Stomach smooth muscle (tissue), 2 donors: ENCODE results near the gene L1TD1.

Experiments
- H3K27ac ChIP-seq: one replicate; pipeline ENCODE4 v1.7.0; 2013; ENCODE audit warnings: mild to moderate bottlenecking, low read length, inconsistent platforms
- H3K27me3 ChIP-seq, 2 donors: one replicate each; pipeline ENCODE4 v1.7.0; 2013; ENCODE audit warnings: low read length in 2 of 2; ENCODE audit not compliant: insufficient read depth in 2 of 2, control insufficient read depth in 1 of 2
- H3K36me3 ChIP-seq, 2 donors: one replicate each; pipeline ENCODE4 v1.7.0; 2013; ENCODE audit warnings: low read length in 2 of 2; ENCODE audit not compliant: control insufficient read depth in 2 of 2, insufficient read depth in 2 of 2
- H3K4me1 ChIP-seq: one replicate; pipeline ENCODE4 v1.7.0; 2013; ENCODE audit warnings: low read length; ENCODE audit not compliant: control insufficient read depth, insufficient read depth
- H3K4me3 ChIP-seq, 2 donors: one replicate each; pipeline ENCODE4 v1.7.0; 2013; ENCODE audit warnings: low read length in 2 of 2
- H3K9ac ChIP-seq, 2 donors: one replicate each; pipeline ENCODE4 v1.7.0; 2013; ENCODE audit warnings: low read length in 2 of 2, mild to moderate bottlenecking in 1 of 2
- H3K9me3 ChIP-seq, 2 donors: one replicate each; pipeline ENCODE4 v1.7.0; 2013; ENCODE audit warnings: low read length in 2 of 2; ENCODE audit not compliant: control insufficient read depth in 2 of 2
- donor health status: healthy.
- donor health status: Pancreatic carcinoma.

Gene L1TD1

GRCh38 chr1:62222321-62222720 lies 27.7 kb downstream of the L1TD1 start:
- H3K4me3 ChIP-seq = no peak overlapping the region
- no peaks in the 10 kb centered on the region for H3K36me3 ChIP-seq
- no peaks in the 10 kb centered on the region for H3K9me3 ChIP-seq

GRCh38 chr1:62224182-62224581 lies 29.5 kb downstream of the L1TD1 start:
- H3K4me1 ChIP-seq = no peaks in the 10 kb centered on the region
- H3K36me3 ChIP-seq = no peaks in the 10 kb centered on the region
- H3K27me3 ChIP-seq = peaks cover 0 to 3% of the 10 kb centered on the region in 2 donors
- no peak overlapping the region for H3K4me3 ChIP-seq
- H3K27ac ChIP-seq = no peak overlapping the region
- H3K9ac ChIP-seq = no peak overlapping the region
- no peaks in the 10 kb centered on the region for H3K9me3 ChIP-seq

More at GRCh38 chr1:62222321-62222720, 27.7 kb downstream of the L1TD1 start:
- H3K27me3 ChIP-seq = no peaks in the 10 kb centered on the region
- no peak overlapping the region for H3K9ac ChIP-seq
- no peaks in the 10 kb centered on the region for H3K4me1 ChIP-seq
- no peak overlapping the region for H3K27ac ChIP-seq

- no peak overlapping the region for H3K4me3 ChIP-seq
- H3K27ac ChIP-seq = no peak overlapping the region
- H3K27me3 ChIP-seq = peaks cover 0 to 5% of the 10 kb centered on the region in 2 donors
- no peaks in the 10 kb centered on the region for H3K4me1 ChIP-seq
- no peak overlapping the region for H3K9ac ChIP-seq
- peaks cover 0 to 7% of the 10 kb centered on the region in 2 donors for H3K9me3 ChIP-seq
- no peaks in the 10 kb centered on the region for H3K36me3 ChIP-seq
Observed at GRCh38 chr1:62227496-62227895, 32.8 kb downstream of the L1TD1 start.

GRCh38 chr1:62228136-62228882 lies 33.7 kb downstream of the L1TD1 start:
- Histone ChIP-seq H3K27ac (no peak overlapping the region), H3K36me3 (no peaks in the 10 kb centered on the region), H3K27me3 (peaks cover 0 to 5% of the 10 kb centered on the region in 2 donors), H3K4me1 (no peaks in the 10 kb centered on the region), H3K9ac (no peak overlapping the region), H3K4me3 (no peak overlapping the region), H3K9me3 (peaks cover 0 to 7% of the 10 kb centered on the region in 2 donors)

- Histone ChIP-seq H3K9me3 (peaks cover 0 to 7% of the 10 kb centered on the region in 2 donors), H3K36me3 (no peaks in the 10 kb centered on the region), H3K27me3 (peaks cover 0 to 5% of the 10 kb centered on the region in 2 donors), H3K27ac (no peak overlapping the region), H3K4me3 (no peak overlapping the region), H3K9ac (no peak overlapping the region), H3K4me1 (no peaks in the 10 kb centered on the region)
Observed at GRCh38 chr1:62228883-62229187, 34.2 kb downstream of the L1TD1 start.

- H3K4me1 ChIP-seq = no peaks in the 10 kb centered on the region
- no peak overlapping the region for H3K4me3 ChIP-seq
- H3K27me3 ChIP-seq = peaks cover 0 to 5% of the 10 kb centered on the region in 2 donors
- H3K9ac ChIP-seq = no peak overlapping the region
- peaks cover 0 to 7% of the 10 kb centered on the region in 2 donors for H3K9me3 ChIP-seq
- H3K27ac ChIP-seq = no peak overlapping the region
- no peaks in the 10 kb centered on the region for H3K36me3 ChIP-seq
Observed at GRCh38 chr1:62229468-62229867, 34.8 kb downstream of the L1TD1 start.

- H3K36me3 ChIP-seq = no peaks in the 10 kb centered on the region
- H3K4me3 ChIP-seq = no peak overlapping the region
- H3K27me3 ChIP-seq = peaks cover 0 to 5% of the 10 kb centered on the region in 2 donors
- no peaks in the 10 kb centered on the region for H3K4me1 ChIP-seq
- peaks cover 0 to 7% of the 10 kb centered on the region in 2 donors for H3K9me3 ChIP-seq
- H3K27ac ChIP-seq = no peak overlapping the region
- no peak overlapping the region for H3K9ac ChIP-seq
Observed at GRCh38 chr1:62229932-62230331, 35.3 kb downstream of the L1TD1 start.

- Histone ChIP-seq H3K9me3 (peaks cover 0 to 7% of the 10 kb centered on the region in 2 donors), H3K27ac (no peak overlapping the region), H3K4me1 (no peaks in the 10 kb centered on the region), H3K36me3 (no peaks in the 10 kb centered on the region), H3K9ac (no peak overlapping the region), H3K4me3 (no peak overlapping the region), H3K27me3 (peaks cover 0 to 5% of the 10 kb centered on the region in 2 donors)
Observed at GRCh38 chr1:62230718-62231117, 36.1 kb downstream of the L1TD1 start.

- peaks cover 0 to 7% of the 10 kb centered on the region in 2 donors for H3K9me3 ChIP-seq
- H3K4me1 ChIP-seq = no peaks in the 10 kb centered on the region
- H3K27ac ChIP-seq = no peak overlapping the region
- no peak overlapping the region for H3K4me3 ChIP-seq
- no peak overlapping the region for H3K9ac ChIP-seq
- H3K27me3 ChIP-seq = peaks cover 0 to 3% of the 10 kb centered on the region in 2 donors
- H3K36me3 ChIP-seq = no peaks in the 10 kb centered on the region
Observed at GRCh38 chr1:62232871-62233278, 38.2 kb downstream of the L1TD1 start.

GRCh38 chr1:62233926-62234450 lies 39.3 kb downstream of the L1TD1 start:
- peaks cover 0 to 2% of the 10 kb centered on the region in 2 donors for H3K27me3 ChIP-seq
- H3K36me3 ChIP-seq = no peaks in the 10 kb centered on the region
- H3K9ac ChIP-seq = no peak overlapping the region
- H3K4me3 ChIP-seq = no peak overlapping the region
- no peak overlapping the region for H3K27ac ChIP-seq
- no peaks in the 10 kb centered on the region for H3K4me1 ChIP-seq
- H3K9me3 ChIP-seq = peaks cover 0 to 7% of the 10 kb centered on the region in 2 donors

- H3K36me3 ChIP-seq = no peaks in the 10 kb centered on the region
- H3K9me3 ChIP-seq = peaks cover 0 to 7% of the 10 kb centered on the region in 2 donors
- no peak overlapping the region for H3K27ac ChIP-seq
- H3K27me3 ChIP-seq = peaks cover 0 to 2% of the 10 kb centered on the region in 2 donors
- no peak overlapping the region for H3K4me3 ChIP-seq
- H3K9ac ChIP-seq = no peak overlapping the region
- H3K4me1 ChIP-seq = no peaks in the 10 kb centered on the region
Observed at GRCh38 chr1:62234688-62235087, 40.0 kb downstream of the L1TD1 start.
